ENCODE data around the gene KCNJ5.

- TF ChIP-seq, protein P1, sequence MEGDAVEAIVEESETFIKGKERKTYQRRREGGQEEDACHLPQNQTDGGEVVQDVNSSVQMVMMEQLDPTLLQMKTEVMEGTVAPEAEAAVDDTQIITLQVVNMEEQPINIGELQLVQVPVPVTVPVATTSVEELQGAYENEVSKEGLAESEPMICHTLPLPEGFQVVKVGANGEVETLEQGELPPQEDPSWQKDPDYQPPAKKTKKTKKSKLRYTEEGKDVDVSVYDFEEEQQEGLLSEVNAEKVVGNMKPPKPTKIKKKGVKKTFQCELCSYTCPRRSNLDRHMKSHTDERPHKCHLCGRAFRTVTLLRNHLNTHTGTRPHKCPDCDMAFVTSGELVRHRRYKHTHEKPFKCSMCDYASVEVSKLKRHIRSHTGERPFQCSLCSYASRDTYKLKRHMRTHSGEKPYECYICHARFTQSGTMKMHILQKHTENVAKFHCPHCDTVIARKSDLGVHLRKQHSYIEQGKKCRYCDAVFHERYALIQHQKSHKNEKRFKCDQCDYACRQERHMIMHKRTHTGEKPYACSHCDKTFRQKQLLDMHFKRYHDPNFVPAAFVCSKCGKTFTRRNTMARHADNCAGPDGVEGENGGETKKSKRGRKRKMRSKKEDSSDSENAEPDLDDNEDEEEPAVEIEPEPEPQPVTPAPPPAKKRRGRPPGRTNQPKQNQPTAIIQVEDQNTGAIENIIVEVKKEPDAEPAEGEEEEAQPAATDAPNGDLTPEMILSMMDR (conservative IDR thresholded peaks at IDR 0.05; ENCODE audit: low read depth, low read length): 0 out of 2 replicates have a peak, but pooled peaks have one; percentile 10
- TF ChIP-seq RCOR1 (IDR thresholded peaks at IDR 0.05; ENCODE audit: insufficient replicate concordance, low read length): no peak
- TF ChIP-seq CEBPB (IDR thresholded peaks at IDR 0.05; ENCODE audit: low read depth, low read length): no peak
- no peak for TF ChIP-seq POLR2A (IDR thresholded peaks at IDR 0.05; ENCODE audit: low read depth, low read length)
- TF ChIP-seq MAFK (IDR thresholded peaks at IDR 0.05; ENCODE audit: low read depth, low read length): no peak
- no peak; the same call in 1 of the 2 replicates for TF ChIP-seq SMC3 (IDR thresholded peaks at IDR 0.05; ENCODE audit: low read depth, low read length)
- TF ChIP-seq RAD21 (IDR thresholded peaks at IDR 0.05; ENCODE audit: low read length): 0 out of 2 replicates have a peak, but pooled peaks have one; percentile 22
Measured at GRCh38 chr11:128948583-128948982, 57.4 kb downstream of the KCNJ5 start.
